NCI-H345 treated with DMSO at 0.1 percent for 48 hours (cell line): ENCODE results near the gene AKAP12.

ENCODE experiments used
- DNase-seq: peaks from one replicate; lab custom pipeline; 2025; ENCODE audit not compliant: unreplicated experiment; lab: John Stamatoyannopoulos, UW

The AKAP12 gene

GRCh38 chr6:151402228-151402627, 162.5 kb downstream of the AKAP12 start:
- no peak for DNase-seq

DNA sequence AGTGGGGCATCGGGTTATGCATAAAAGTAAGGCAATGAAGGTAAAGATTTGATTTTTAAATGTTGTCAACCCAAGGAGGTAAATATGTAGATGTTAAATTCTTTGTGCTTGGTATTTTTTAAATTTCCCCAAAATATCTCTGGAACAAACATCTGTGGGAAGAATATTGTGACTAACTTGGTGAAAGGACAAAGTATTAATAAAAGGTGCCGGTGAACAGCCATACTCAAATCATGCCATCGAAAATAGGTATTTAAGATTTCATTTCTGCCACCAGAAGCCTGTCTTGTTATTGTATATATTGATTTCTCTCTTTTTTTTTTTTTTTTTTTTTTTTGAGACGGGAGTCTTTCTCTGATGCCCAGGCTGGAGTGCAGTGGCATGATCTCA, 164.1 kb downstream of the AKAP12 start:
- DNase-seq, result no peak
